ENCODE measurements around the gene KLC3. TPM values are rescaled to one million over a fixed set of nuclear protein-coding genes. Genes with fewer than 3 reads are reported as not detected.

The KLC3 gene
- total RNA-seq, 1 experiment from 2014 or later, result 0.49 TPM

- Histone ChIP-seq H3K36me3 (ENCODE audit: control insufficient read depth, insufficient read depth, low read length) (peaks cover 4% of the 10 kb centered on the region; the same call in 1 of the 2 replicates), H3K4me1 (ENCODE audit: control insufficient read depth, insufficient read depth, low read length) (peaks cover 14% of the 10 kb centered on the region), H3K27ac (ENCODE audit: low read length) (no peak overlapping the region), H3K4me3 (ENCODE audit: low read depth in 2 of 2, low read length in 2 of 2) (no peak overlapping the region), H3K9me3 (ENCODE audit: control insufficient read depth, insufficient read depth, low read depth, low read length) (no peaks in the 10 kb centered on the region), H3K27me3 (ENCODE audit: control insufficient read depth, insufficient read depth, low read length) (no peaks in the 10 kb centered on the region)
- DNase-seq (ENCODE audit: low read depth, low spot score) (no peak), ATAC-seq (no peak)
- in situ Hi-C loops (cut with HindIII; ENCODE audit: low pct_unique_long_range_greater_than_20kb, low sequenced_read_pairs) (no loop called here), intact Hi-C loops (cut with micrococcal nuclease; ENCODE audit: unreplicated experiment) (no loop called here)
- ChIA-PET POLR2A (no interaction called here), CTCF (interaction anchor here (0.9 kb wide), 1 partner anchor 78 kb away, joined by 9 read pairs; no protein-coding TSS in a partner anchor)
- BruUV-seq (replicated peaks), result no TSS peak
- TF ChIP-seq POLR2AphosphoS5 (IDR thresholded peaks at IDR 0.05; ENCODE audit: low read depth, low read length) (no peak), CTCF (IDR thresholded peaks at IDR 0.05) (no peak), REST (IDR thresholded peaks at IDR 0.05; ENCODE audit: insufficient read depth in 1 of 2, low read depth in 2 of 2, low read length in 1 of 2) (no peak), TCF7L2 (IDR thresholded peaks at IDR 0.05; ENCODE audit: low read depth, low read length) (no peak), SIN3A (IDR thresholded peaks at IDR 0.05; ENCODE audit: borderline replicate concordance, insufficient read depth, low read depth, low read length) (no peak)
Measured at GRCh38 chr19:45400192-45400591, 59.6 kb downstream of the KLC3 start.

Other genes starting within 250 kb of the KLC3 start
- gene PPP1R37, start 247.6 kb upstream of the KLC3 start, total RNA-seq (2021; ENCODE audit: unreplicated experiment), result 20.4 TPM
- gene NKPD1, start 179.8 kb upstream of the KLC3 start, total RNA-seq (2021; ENCODE audit: unreplicated experiment), result 0.05 TPM
- 24.7 TPM for gene TRAPPC6A, start 162.5 kb upstream of the KLC3 start, total RNA-seq (2021; ENCODE audit: unreplicated experiment)
- gene BLOC1S3, start 162.0 kb upstream of the KLC3 start, total RNA-seq (2021; ENCODE audit: unreplicated experiment), result 21.8 TPM
- gene EXOC3L2, start 95.3 kb upstream of the KLC3 start, total RNA-seq (2021; ENCODE audit: unreplicated experiment), result 0.08 TPM
- 21.6 TPM for gene MARK4, start 89.5 kb upstream of the KLC3 start, total RNA-seq (2021; ENCODE audit: unreplicated experiment)
- gene CKM, start 17.9 kb upstream of the KLC3 start, total RNA-seq (2021; ENCODE audit: unreplicated experiment), result not detected
- 32.5 TPM for gene ERCC2, start 29.8 kb downstream of the KLC3 start, total RNA-seq (2021; ENCODE audit: unreplicated experiment)
- 39.1 TPM for gene PPP1R13L, start 64.3 kb downstream of the KLC3 start, total RNA-seq (2021; ENCODE audit: unreplicated experiment)
- 27.8 TPM for gene POLR1G, start 65.9 kb downstream of the KLC3 start, total RNA-seq (2021; ENCODE audit: unreplicated experiment)
- gene ERCC1, start 83.2 kb downstream of the KLC3 start, total RNA-seq (2021; ENCODE audit: unreplicated experiment), result 80.3 TPM
- gene FOSB, start 127.2 kb downstream of the KLC3 start, total RNA-seq (2021; ENCODE audit: unreplicated experiment), result 13.4 TPM
- gene RTN2, start 156.3 kb downstream of the KLC3 start, total RNA-seq (2021; ENCODE audit: unreplicated experiment), result 15.6 TPM
- 3.3 TPM for gene PPM1N, start 157.7 kb downstream of the KLC3 start, total RNA-seq (2021; ENCODE audit: unreplicated experiment)
- gene VASP, start 166.7 kb downstream of the KLC3 start, total RNA-seq (2021; ENCODE audit: unreplicated experiment), result 101 TPM
- 20.3 TPM for gene OPA3, start 244.1 kb downstream of the KLC3 start, total RNA-seq (2021; ENCODE audit: unreplicated experiment)

All from Panc1 (cell line).